ENCODE data around the gene CHURC1.

CHURC1 gene

DNA sequence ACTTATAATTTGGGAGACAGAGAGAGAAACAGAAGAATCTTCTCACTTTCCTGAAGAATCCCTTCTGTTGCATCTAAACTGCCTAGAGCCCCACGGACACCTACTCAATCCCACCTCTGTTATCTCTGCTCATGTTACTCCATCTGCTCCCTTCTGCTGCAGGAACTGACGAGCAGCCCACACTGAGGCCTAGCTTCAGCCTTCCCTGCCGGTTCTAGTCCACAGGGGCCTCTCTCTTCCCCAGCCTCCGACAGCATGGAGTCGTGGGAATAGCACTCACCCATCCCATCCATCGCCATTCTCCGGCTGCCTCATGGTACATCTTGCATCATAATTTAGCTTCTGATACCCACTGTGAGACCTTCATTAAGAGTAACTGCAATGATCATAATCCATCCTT is 53.9 kb downstream of the CHURC1 start:
- Histone ChIP-seq H3K4me1 (ENCODE audit: control insufficient read depth, insufficient read depth, low read length) (peaks cover 7% of the 10 kb centered on the region; the same call in 1 of the 2 replicates), H3K9me3 (ENCODE audit: control insufficient read depth, insufficient read depth, low read depth, low read length) (no peaks in the 10 kb centered on the region), H3K36me3 (ENCODE audit: control insufficient read depth in 2 of 2, insufficient read depth in 1 of 2, low read length in 2 of 2) (no peaks in the 10 kb centered on the region), H3K27ac (ENCODE audit: extremely low read depth, low read depth, low read length) (no peak overlapping the region), H3K4me3 (ENCODE audit: low read depth, low read length) (no peak overlapping the region)
- ChIA-PET POLR2A (interaction anchor here (0.5 kb wide), 1 partner anchor 449 kb away, joined by 3 read pairs; no protein-coding TSS in a partner anchor), CTCF (interaction anchor here (0.7 to 1.5 kb wide), 3 partner anchors 11 to 27 kb away, joined by 3 read pairs; no protein-coding TSS in a partner anchor)
- peak; percentile 61 for TF ChIP-seq ZFHX2 (tag by site-specific recombination; conservative IDR thresholded peaks at IDR 0.05)
- TF ChIP-seq ZNF133 (tag by site-specific recombination; IDR thresholded peaks at IDR 0.05) = no peak
- TF ChIP-seq ZIC2 (tag by site-specific recombination; IDR thresholded peaks at IDR 0.05) = peak; percentile 58
- TF ChIP-seq EGR2 (tag by site-specific recombination; IDR thresholded peaks at IDR 0.05; ENCODE audit: low read depth) = peak; percentile 61

DNA sequence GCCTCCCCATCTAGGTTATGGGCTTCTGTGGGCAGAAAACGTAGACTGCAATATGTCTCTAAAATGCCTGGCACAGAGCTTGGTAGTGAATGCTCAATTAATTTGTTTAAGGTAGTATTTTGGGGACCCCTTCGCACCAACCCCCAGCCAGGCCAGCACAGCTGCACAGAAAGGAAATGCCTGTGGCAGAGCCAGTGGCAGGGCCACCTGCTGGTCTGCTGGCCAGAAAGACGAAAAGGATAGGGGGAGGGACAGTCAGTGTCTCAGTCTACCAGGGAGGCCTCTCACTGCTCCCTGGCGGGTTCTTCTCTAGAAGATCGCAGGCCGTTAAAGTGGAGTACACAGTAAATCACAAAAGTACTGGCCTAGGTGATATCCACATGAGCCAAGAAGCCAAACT is 54.4 kb downstream of the CHURC1 start:
- Histone ChIP-seq H3K36me3 (ENCODE audit: control insufficient read depth in 2 of 2, insufficient read depth in 1 of 2, low read length in 2 of 2) (no peaks in the 10 kb centered on the region), H3K4me3 (ENCODE audit: low read depth, low read length) (no peak overlapping the region), H3K27ac (ENCODE audit: extremely low read depth, low read depth, low read length) (no peak overlapping the region), H3K4me1 (ENCODE audit: control insufficient read depth, insufficient read depth, low read length) (peaks cover 7% of the 10 kb centered on the region; the same call in 1 of the 2 replicates), H3K9me3 (ENCODE audit: control insufficient read depth, insufficient read depth, low read depth, low read length) (no peaks in the 10 kb centered on the region)
- CTCF ChIA-PET = interaction anchor here (0.7 to 1.5 kb wide), 3 partner anchors 12 to 27 kb away, joined by 3 read pairs; no protein-coding TSS in a partner anchor
- TF ChIP-seq ZFP37 (tag by site-specific recombination; IDR thresholded peaks at IDR 0.05) (no peak), ZNF221 (tag by site-specific recombination; IDR thresholded peaks at IDR 0.05; ENCODE audit: borderline replicate concordance) (no peak), TCF7L2 (IDR thresholded peaks at IDR 0.05; ENCODE audit: borderline replicate concordance, low read depth, low read length) (no peak), ZFHX2 (tag by site-specific recombination; conservative IDR thresholded peaks at IDR 0.05) (no peak), HOXA7 (CRISPR knock-in tag; IDR thresholded peaks at IDR 0.05; ENCODE audit: borderline replicate concordance) (no peak), ZBTB21 (tag by site-specific recombination; IDR thresholded peaks at IDR 0.05) (no peak), ZNF184 (tag by site-specific recombination; IDR thresholded peaks at IDR 0.05) (no peak), ZNF777 (tag by site-specific recombination; IDR thresholded peaks at IDR 0.05; ENCODE audit: borderline replicate concordance) (no peak), ZNF292 (tag by site-specific recombination; IDR thresholded peaks at IDR 0.05; ENCODE audit: borderline replicate concordance, low read depth) (no peak), ZNF707 (tag by site-specific recombination; IDR thresholded peaks at IDR 0.05) (no peak), ZNF610 (tag by site-specific recombination; IDR thresholded peaks at IDR 0.05; ENCODE audit: borderline replicate concordance) (no peak), ZNF324 (tag by site-specific recombination; IDR thresholded peaks at IDR 0.05) (no peak), GLI2 (tag by site-specific recombination; IDR thresholded peaks at IDR 0.05; ENCODE audit: borderline replicate concordance, low read depth) (no peak), HOXD13 (CRISPR knock-in tag; IDR thresholded peaks at IDR 0.05; ENCODE audit: borderline replicate concordance) (no peak), TRIM28 (IDR thresholded peaks at IDR 0.05; ENCODE audit: borderline replicate concordance, low read length) (no peak), RBAK (tag by site-specific recombination; IDR thresholded peaks at IDR 0.05) (no peak), ZNF223 (tag by site-specific recombination; IDR thresholded peaks at IDR 0.05) (no peak), ZFP69B (tag by site-specific recombination; IDR thresholded peaks at IDR 0.05) (no peak), ZNF664 (tag by site-specific recombination; IDR thresholded peaks at IDR 0.05) (no peak)
- POLR2A ChIA-PET = interaction anchor here (0.5 kb wide), 1 partner anchor 449 kb away, joined by 3 read pairs; no protein-coding TSS in a partner anchor

- no peaks in the 10 kb centered on the region for H3K36me3 ChIP-seq (ENCODE audit: control insufficient read depth in 2 of 2, insufficient read depth in 1 of 2, low read length in 2 of 2)
- H3K27ac ChIP-seq (ENCODE audit: extremely low read depth, low read depth, low read length) = no peak overlapping the region
- no peak overlapping the region for H3K4me3 ChIP-seq (ENCODE audit: low read depth, low read length)
- ChIA-PET POLR2A (interaction anchor here (0.6 to 1.3 kb wide), 3 partner anchors 50 to 460 kb away, joined by 3 to 4 read pairs (median 3); partner anchors contain the start of gene SPTB), CTCF (interaction anchor here (0.7 to 1.8 kb wide), 6 partner anchors 11 to 59 kb away, joined by 3 to 6 read pairs (median 4); partner anchors contain the start of gene FNTB)
- peaks cover 7% of the 10 kb centered on the region; the same call in 1 of the 2 replicates for H3K4me1 ChIP-seq (ENCODE audit: control insufficient read depth, insufficient read depth, low read length)
- H3K9me3 ChIP-seq (ENCODE audit: control insufficient read depth, insufficient read depth, low read depth, low read length) = no peaks in the 10 kb centered on the region
- TF ChIP-seq ZBTB8A (tag by site-specific recombination; IDR thresholded peaks at IDR 0.05) = no peak
- TF ChIP-seq, protein P1, sequence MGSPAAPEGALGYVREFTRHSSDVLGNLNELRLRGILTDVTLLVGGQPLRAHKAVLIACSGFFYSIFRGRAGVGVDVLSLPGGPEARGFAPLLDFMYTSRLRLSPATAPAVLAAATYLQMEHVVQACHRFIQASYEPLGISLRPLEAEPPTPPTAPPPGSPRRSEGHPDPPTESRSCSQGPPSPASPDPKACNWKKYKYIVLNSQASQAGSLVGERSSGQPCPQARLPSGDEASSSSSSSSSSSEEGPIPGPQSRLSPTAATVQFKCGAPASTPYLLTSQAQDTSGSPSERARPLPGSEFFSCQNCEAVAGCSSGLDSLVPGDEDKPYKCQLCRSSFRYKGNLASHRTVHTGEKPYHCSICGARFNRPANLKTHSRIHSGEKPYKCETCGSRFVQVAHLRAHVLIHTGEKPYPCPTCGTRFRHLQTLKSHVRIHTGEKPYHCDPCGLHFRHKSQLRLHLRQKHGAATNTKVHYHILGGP (tag by site-specific recombination; IDR thresholded peaks at IDR 0.05) = no peak
Observed at GRCh38 chr14:64970041-64970440, 55.8 kb downstream of the CHURC1 start.

Measured in HEK293 (cell line).